HepG2 (cell line): Measurements from ENCODE around the gene SRCIN1. TPM values are rescaled to one million over a fixed set of nuclear protein-coding genes. Genes with fewer than 3 reads are reported as not detected.

Experiments
- BATF2 ChIP-seq: sonication (generic); formaldehyde crosslinking; IDR thresholded peaks from 2 replicates; pipeline ENCODE4 v1.8.0; 2022; ENCODE audit warnings: mild to moderate bottlenecking, missing genetic modification reagents, moderate library complexity
- CCAR2 ChIP-seq: fragments of 200-400 bp; formaldehyde crosslinking; optimal IDR thresholded peaks from 2 replicates; pipeline ENCODE3; 2018; ENCODE audit warnings: low read depth, mild to moderate bottlenecking, low read length, moderate library complexity
- GRHL1 ChIP-seq: sonication (generic); formaldehyde crosslinking; conservative IDR thresholded peaks from 2 replicates; pipeline ENCODE4 v1.8.0; 2022; ENCODE audit warnings: missing genetic modification reagents
- KLF11 ChIP-seq: IDR thresholded peaks from 2 replicates; pipeline ENCODE4 v1.6.1; 2016; ENCODE audit warnings: missing compliant biosample characterization
- MXD4 ChIP-seq: IDR thresholded peaks from 2 replicates; pipeline ENCODE4 v1.6.1; 2016; ENCODE audit warnings: mild to moderate bottlenecking, missing biosample characterization, missing genetic modification reagents
- NR2F6 ChIP-seq, 2 experiments: IDR thresholded peaks; 2 replicates each; pipeline ENCODE4 v1.6.1; 2016; ENCODE audit warnings: antibody characterized with exemption in 1 of 2, mild to moderate bottlenecking in 1 of 2
- NR3C1 ChIP-seq: sonication (generic); formaldehyde crosslinking; IDR thresholded peaks from 2 replicates; pipeline ENCODE4 v1.4.0; 2020; ENCODE audit warnings: missing genetic modification reagents
- RERE ChIP-seq: IDR thresholded peaks from 2 replicates; pipeline ENCODE4 v1.6.1; 2016; ENCODE audit warnings: low read depth, missing genetic modification reagents, missing compliant biosample characterization
- SAP130 ChIP-seq: IDR thresholded peaks from 2 replicates; pipeline ENCODE4 v1.6.1; 2016; ENCODE audit warnings: low read depth
- SNRNP70 ChIP-seq: fragments of 200-400 bp; formaldehyde crosslinking; IDR thresholded peaks from 2 replicates; pipeline ENCODE4 v1.6.1; 2017; ENCODE audit warnings: mild to moderate bottlenecking, low read depth, low read length, moderate library complexity
- TRAFD1 ChIP-seq: sonication (generic); formaldehyde crosslinking; IDR thresholded peaks from 2 replicates; pipeline ENCODE4 v1.5.1; 2020; ENCODE audit warnings: missing genetic modification reagents, mild to moderate bottlenecking, borderline replicate concordance
- WIZ ChIP-seq: sonication (generic); formaldehyde crosslinking; IDR thresholded peaks from 2 replicates; pipeline ENCODE4 v1.5.1; 2020; ENCODE audit warnings: mild to moderate bottlenecking, missing genetic modification reagents
- ZFX ChIP-seq: sonication (generic); formaldehyde crosslinking; IDR thresholded peaks from 2 replicates; pipeline ENCODE4 v1.4.0; 2020; ENCODE audit warnings: mild to moderate bottlenecking, low read depth, missing genetic modification reagents, moderate library complexity
- ZMYM3 ChIP-seq: sonication (generic); formaldehyde crosslinking; IDR thresholded peaks from 2 replicates; pipeline ENCODE4 v1.5.1; 2020; ENCODE audit warnings: mild to moderate bottlenecking, missing genetic modification reagents
- ZNF235 ChIP-seq: sonication (generic); formaldehyde crosslinking; IDR thresholded peaks from 2 replicates; pipeline ENCODE4 v1.8.1; 2023; ENCODE audit warnings: mild to moderate bottlenecking, missing genetic modification reagents, borderline replicate concordance
- ZNF296 ChIP-seq: sonication (generic); formaldehyde crosslinking; conservative IDR thresholded peaks from 2 replicates; pipeline ENCODE4 v1.5.0; 2020; ENCODE audit warnings: mild to moderate bottlenecking, missing genetic modification reagents
- ZNF577 ChIP-seq: sonication (generic); formaldehyde crosslinking; IDR thresholded peaks from 2 replicates; pipeline ENCODE4 v1.4.0; 2020; ENCODE audit warnings: mild to moderate bottlenecking, low read depth, missing genetic modification reagents, borderline replicate concordance
- ZNF615 ChIP-seq: sonication (generic); formaldehyde crosslinking; IDR thresholded peaks from 2 replicates; pipeline ENCODE4 v1.5.0; 2020; ENCODE audit warnings: mild to moderate bottlenecking, missing genetic modification reagents, borderline replicate concordance
- ZNF75D ChIP-seq: sonication (generic); formaldehyde crosslinking; IDR thresholded peaks from 2 replicates; pipeline ENCODE4 v1.8.1; 2023; ENCODE audit warnings: missing genetic modification reagents, mild to moderate bottlenecking, borderline replicate concordance
- ZNF790 ChIP-seq: sonication (generic); formaldehyde crosslinking; IDR thresholded peaks from 2 replicates; pipeline ENCODE4 v1.8.0; 2022; ENCODE audit warnings: missing genetic modification reagents, mild to moderate bottlenecking, borderline replicate concordance
- polyA plus RNA-seq, 8 experiments: library from polyadenylated mRNA; depleted of rRNA in 3 of 8; stranded (reverse) in 7 of 8; unstranded in 1 of 8; fragments of >200 nt; fragmentation: Illumina TruSeq in 4 of 8; extraction: Trizol in 4 of 8; gene quantifications; 2 replicates each; pipeline versions ENCODE4 v1.2.1 to v1.2.3, GENCODE V29; 2011 to 2016; ENCODE audit warnings: low read depth in 4 of 8, missing spikeins in 1 of 8, mixed read lengths in 1 of 8; ENCODE audit not compliant: insufficient read depth in 1 of 8
- total RNA-seq, 5 experiments: library from RNA; depleted of rRNA; stranded (reverse); fragments of >200 nt; fragmentation: Illumina TruSeq; extraction: Trizol; gene quantifications; 2 replicates each; pipeline ENCODE4 v1.2.3, GENCODE V29; 2016; ENCODE audit warnings: low read depth in 1 of 5

Gene SRCIN1
- total and polyA plus RNA-seq, 2 of the 13 experiments (the other 11 are each of a cell fraction or from before 2014, with no cell fraction given) = 1.2 to 9.6 TPM

GRCh38 chr17:38617967-38618760 lies 12.4 kb upstream of the SRCIN1 start (continued):
- TF ChIP-seq TRAFD1 (CRISPR knock-in tag) (no peak), WIZ (CRISPR knock-in tag) (no peak), BATF2 (CRISPR knock-in tag) (no peak), GRHL1 (CRISPR knock-in tag) (no peak), ZNF615 (CRISPR knock-in tag) (no peak), SAP130 (CRISPR knock-in tag) (peak; percentile 84), NR3C1 (no peak), ZNF75D (no peak), ZNF790 (CRISPR knock-in tag) (no peak), ZFX (CRISPR knock-in tag) (peak; percentile 77), ZNF235 (CRISPR knock-in tag) (no peak), NR2F6 (IDR thresholded peaks at IDR 0.05) (peak; percentile 83), NR2F6 (CRISPR knock-in tag; IDR thresholded peaks at IDR 0.05) (peak; percentile 92), KLF11 (CRISPR knock-in tag) (no peak), RERE (CRISPR knock-in tag) (peak; percentile 47; the same call in 1 of the 2 replicates), ZMYM3 (peak; percentile 42; the same call in 1 of the 2 replicates), ZNF296 (CRISPR knock-in tag) (no peak), ZNF577 (CRISPR knock-in tag) (no peak), CCAR2 (no peak), SNRNP70 (no peak), MXD4 (CRISPR knock-in tag) (no peak; the same call in 1 of the 2 replicates)
